GM18505 (cell line): ENCODE data around the gene EVI2A.

Experiments used
- ATAC-seq: cut with Tn5 transposase; IDR thresholded peaks from one replicate; pipeline ENCODE4 v1.9.1; 2021; ENCODE audit not compliant: unreplicated experiment
- POLR2A ChIP-seq: IDR thresholded peaks from 4 replicates; pipeline ENCODE4 v1.6.1; 2011; ENCODE audit warnings: borderline replicate concordance; ENCODE audit not compliant: insufficient read depth, insufficient read length; ENCODE audit errors: extremely low read depth

The EVI2A gene

DNA sequence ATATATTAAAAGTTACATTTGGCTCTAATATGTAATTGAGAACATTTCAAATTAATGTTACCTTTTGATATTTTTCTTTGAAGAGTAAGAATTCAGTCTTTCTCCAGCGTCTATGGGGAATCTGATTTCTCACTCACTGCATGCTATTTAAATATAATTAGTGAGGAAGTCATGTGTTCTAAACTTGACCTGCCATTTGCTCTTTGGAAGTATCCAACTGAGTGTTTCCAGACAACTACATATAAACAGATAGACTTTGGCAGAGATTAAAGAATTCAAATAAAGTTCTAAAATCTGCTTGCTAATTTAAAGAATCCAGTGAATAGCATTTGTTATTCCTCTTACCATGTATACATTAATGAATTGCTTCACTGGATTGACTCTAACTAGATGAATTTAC lies 47.9 kb downstream of the EVI2A start:
- ATAC-seq = no peak
- no peak for TF ChIP-seq POLR2A

DNA sequence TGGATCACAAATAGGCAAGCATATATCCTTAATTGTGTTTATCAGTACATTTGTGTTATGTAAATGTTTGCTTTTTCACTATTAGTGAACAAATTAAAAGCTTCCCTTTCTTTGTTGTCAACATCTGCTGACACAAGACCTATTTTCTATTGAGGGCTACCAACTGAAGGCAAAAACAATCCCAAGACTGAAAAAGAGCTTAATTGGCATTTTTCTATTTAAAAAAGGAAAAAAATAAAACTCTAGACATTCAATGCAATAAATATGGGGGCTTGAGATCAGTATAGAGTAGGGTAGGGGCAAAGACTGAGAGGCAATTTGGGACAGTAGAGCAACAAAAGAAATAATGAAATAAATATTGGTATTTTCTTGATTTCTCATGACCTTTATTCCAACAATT lies 48.6 kb downstream of the EVI2A start:
- no peak for TF ChIP-seq POLR2A
- no peak for ATAC-seq

DNA sequence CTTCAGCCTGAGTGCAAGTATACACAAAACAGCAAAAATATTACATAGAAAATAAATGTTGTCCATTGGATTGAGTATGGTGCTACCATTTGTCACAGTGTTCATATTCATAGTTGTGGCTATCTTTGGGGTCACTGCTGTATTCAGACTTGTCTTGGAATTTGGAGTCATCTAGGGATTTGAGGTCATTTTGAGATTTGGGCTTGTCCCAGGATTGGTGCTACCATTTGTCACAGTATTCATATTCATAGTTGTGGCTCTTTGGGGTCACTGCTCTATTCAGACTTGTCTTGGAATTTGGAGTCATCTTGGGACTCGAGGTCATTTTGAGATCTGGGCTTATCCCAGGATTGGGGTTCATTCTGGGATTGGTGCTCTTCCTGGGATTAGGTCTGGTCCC lies 49.2 kb downstream of the EVI2A start:
- no peak for ATAC-seq
- TF ChIP-seq POLR2A = no peak

DNA sequence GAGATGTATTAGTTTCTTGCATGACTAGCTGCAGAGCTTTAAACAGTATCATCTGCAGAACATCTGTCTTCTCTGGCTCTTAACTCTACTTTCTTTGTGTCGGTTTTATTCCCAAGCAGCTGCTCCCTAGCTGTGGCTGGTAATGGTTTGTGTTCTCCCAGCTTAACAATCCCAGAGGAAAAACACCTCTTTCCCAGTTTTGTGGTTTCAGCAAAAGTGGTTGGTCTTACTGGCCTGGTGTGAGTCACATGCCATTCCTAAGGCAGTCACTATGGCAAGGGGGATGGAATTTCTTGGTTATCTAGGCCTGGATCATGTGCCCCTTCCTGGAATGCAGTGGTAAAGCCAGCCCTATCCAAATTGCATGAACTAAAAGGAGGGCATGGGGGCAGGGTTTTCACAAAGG lies 51.8 kb downstream of the EVI2A start:
- no peak for ATAC-seq
- no peak for TF ChIP-seq POLR2A

DNA sequence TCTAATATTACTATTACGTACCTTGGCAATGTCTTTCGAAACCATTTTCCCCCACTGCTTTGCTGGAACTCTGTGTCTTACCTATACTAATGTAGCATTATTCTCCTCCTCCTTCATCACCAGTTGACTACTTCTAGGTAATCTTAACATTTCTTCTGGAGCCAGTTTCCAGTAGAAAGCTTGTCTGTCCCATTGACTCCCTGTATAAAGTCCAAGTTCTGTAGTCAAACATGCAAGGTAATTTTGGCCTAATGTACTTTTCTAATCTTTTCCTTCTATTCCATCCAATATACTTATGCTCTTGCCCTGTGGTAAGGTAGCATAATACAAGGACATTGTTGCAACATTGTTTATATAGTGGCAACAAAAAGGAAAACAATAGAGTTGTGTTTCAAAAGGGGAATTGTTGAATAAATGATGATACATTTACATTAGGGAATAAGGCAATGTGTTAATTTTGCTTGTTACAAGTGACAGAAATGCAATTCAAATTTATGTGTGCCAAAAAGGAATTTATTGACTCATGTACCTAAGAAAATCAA lies 52.3 kb downstream of the EVI2A start:
- ATAC-seq = no peak
- TF ChIP-seq POLR2A = no peak
